NCI-H2196 (cell line): ENCODE results near the gene PTGIR.
A peak's percentile ranks its signal among the peaks of the same experiment; 100 is the strongest.

Experiments
- DNase-seq: peaks from one replicate; lab custom pipeline; 2025; ENCODE audit not compliant: unreplicated experiment; lab: John Stamatoyannopoulos, UW

PTGIR gene

GRCh38 chr19:46624958-46625661 lies at the start of gene PTGIR:
PTGIR (minus strand) TSS chr19:46625089; CDS start chr19:46624225, 864 bp downstream.
- DNase-seq: no peak

DNA sequence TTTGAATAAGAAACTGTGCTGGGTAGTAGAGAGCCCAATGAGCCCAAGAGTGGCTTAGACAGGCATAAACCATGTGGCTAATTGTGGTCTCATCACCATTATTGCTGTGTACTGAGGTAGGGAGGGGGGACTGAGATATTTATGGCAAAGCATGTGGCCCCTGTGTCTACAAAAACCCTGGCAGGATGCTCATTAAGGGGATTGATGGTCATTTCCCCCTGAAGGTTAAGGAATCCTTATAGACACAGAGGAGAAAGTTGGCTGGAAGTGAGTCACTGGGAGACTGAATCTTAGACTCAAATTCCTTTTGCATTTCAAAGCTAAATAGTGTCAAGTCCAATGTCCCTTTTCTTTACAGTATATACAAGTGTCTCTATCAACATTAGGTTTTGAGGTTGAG lies 45.9 kb upstream of the PTGIR start:
- DNase-seq: no peak

DNA sequence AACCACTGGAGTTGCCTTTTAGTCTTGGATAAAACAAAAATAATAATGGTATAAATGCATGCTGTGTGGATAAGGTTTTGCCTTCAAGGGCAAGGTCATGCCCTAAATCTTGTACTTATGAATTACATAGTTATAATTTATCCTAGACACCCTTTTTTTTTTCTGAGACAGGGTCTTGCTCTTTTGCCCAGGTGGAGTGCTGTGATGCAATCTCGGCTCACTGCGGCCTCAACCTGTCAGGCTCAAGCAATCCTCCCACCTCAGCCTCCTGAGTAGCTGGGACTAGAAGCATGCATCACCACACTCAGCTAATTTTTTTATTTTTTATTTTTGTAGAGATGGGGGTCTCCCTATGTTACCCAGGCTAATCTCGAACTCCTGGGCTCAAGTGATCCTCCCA lies 43.8 kb upstream of the PTGIR start:
- no peak for DNase-seq

DNA sequence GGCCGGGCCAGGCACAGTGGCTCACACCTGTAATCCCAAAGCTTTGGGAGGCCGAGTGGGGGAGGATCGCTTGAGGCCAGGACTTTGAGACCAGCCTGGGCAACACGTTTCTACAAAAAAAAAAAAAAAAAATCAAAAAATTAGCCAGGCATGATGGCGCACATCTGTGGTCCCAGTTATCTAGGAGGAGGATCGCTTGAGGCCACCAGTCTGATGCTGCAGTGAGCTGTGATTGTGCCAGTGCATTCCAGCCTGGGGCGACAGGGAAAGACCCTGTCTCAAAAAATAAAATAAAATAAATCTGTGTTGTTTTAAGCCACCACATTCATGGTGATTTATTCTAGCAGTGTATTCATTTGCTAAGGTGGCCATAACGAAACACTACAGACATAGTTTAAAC lies 40.2 kb upstream of the PTGIR start:
- no peak for DNase-seq

DNA sequence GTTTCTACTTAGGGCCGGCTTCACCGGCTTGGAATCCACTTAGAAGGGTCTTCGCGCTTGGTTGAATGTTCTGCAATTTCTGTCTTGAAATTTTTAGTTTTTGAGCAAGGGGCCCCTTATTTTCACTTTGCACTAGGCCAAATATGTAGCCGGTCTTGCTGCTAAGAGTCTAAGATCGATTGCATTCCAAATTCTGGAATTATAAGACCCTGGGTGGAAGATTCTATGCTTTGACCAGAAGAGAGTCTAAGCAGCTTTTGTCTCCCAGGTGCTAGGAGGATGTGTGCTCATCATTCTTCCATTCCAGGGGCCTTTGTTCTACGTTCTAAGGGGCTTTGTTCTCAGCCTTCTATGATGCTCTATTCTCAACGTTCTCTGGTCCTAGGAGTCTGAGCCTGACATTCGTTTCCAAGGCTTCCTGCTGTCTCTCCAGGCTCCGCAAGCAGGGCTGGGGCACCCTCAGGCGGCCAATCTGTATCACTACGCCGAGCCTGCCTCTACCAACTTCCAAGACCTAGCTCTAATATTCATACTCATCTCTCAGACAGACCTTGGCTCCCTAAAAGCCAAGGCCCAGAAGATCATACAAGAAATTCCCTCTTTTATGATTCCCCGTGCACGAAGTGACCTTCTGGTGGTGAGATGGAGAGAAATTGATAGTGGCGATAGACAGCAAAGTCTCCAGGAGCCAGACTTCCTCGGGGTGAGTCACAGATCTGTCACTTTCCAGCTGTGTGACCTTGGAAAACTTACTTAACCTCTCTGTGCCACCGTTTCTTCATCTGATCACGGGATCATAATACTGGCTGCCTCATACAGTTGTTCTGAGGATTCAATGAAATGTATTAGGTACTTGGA lies 37.1 kb upstream of the PTGIR start:
- DNase-seq: peak; percentile 83

GRCh38 chr19:46661020-46661731 lies 36.3 kb upstream of the PTGIR start, which contains the start of gene DACT3:
DACT3 (minus strand) TSS chr19:46661182; CDS start chr19:46661064, 118 bp downstream.
- DNase-seq: peak; percentile 99

DNA sequence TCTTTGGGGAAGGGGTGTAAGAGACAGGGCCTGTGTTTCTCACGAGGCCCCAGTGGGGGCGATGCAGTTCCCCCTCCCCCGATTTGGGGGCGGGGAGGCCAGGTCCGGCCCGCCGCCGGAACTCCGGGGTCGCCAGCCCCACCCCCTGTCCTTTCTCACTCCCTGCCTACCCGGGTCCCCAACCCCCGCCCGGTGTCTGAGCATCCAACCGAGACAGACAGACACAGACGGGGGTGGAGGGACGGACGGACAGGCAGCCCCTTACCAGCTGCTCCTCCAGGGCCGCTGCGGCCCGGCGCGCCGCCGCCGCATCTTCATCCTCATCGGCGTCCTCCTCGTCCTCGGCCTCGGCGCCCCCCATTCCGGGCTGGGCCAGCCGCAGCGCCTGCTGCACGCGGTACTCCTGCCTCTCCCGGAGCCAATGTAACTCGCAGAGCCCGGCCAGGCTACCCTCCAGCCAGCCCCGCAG lies 35.7 kb upstream of the PTGIR start:
- no peak for DNase-seq

DNA sequence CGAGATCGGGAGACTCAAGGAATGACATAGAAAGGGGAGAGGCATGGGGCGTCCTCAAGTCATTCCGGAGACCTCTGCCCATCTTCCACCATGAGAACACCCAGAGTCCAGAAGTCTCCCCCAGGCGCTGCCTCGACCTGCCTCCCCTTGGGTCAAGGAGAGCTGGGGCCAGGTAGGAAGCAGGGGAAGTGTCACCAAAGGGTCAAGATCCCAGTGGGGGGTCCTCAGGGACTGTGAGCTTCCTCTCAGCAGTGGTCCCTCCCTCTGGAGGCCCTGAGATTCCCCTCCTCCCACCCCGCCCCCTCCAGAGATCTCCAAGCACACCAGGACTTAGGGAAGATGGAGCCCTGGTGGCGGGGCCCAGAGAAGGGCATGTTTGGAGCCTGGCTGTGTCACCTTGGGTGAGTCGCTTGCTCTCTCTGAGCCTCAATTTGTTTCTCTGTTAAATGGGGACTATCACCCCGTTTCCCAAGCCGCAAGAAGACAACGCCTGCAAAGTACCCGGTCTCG lies 35.2 kb upstream of the PTGIR start:
- DNase-seq: no peak

DNA sequence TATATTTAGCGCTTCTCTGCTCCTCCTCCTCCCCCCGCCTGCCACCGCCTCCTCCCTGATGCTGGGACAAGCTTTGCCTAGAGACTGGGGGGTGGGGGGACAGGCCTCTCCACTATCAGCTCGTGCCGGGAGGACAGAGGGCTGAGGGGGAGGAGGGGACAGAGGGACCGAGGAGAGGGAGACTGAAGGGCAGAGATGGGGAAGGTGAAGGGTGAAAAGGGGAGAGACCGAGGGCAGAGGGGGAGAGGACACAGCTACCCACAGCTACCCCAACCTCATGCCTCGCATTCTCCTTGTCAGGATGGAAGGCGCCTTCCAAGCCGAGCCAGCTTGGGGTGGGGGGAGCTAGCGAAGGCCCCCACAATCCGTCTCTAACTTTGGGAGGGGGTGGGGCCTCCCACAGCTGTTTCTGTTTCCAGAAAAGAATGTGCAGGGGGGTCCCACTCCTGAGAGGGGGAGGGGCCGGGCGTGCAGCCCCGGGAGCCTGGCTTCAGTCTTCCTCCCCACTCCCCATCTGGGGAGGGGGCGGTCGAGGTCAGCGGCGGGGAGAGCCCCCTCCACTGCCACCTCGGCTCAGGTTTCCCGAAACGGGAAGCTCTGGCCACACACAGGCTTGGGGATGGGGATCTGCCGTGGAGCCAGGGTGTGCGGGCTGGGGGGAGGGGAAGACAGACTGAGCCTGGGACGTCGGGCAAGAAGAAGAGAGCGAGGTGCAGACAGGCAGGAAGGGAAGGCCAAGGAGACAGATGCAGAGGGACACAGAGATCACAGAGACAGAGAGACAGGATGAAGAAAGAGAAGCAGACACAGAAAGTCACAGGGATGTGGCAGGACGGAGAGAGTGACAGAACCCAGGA lies 34.5 kb upstream of the PTGIR start:
- no peak for DNase-seq

DNA sequence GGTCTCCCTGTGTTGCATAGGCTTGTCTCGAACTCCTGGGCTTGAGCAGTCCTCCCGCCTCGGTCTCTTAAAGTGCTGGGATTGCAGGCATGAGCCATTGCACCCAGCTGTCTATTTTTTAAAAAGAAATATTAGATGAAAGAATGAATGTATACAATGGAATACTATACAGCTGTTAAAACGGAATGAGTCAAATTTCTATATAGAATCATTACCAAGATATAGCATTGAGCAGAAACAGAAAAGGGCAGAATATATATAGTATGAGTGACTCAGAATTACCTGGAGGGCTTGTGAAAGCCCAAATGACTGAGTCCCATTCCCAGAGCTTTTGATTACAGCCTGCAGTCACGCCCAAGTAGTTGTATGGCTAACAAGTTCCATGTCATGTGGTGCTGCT lies 31.7 kb upstream of the PTGIR start:
- no peak for DNase-seq

GRCh38 chr19:46654621-46655152 lies 29.8 kb upstream of the PTGIR start:
- no peak for DNase-seq

DNA sequence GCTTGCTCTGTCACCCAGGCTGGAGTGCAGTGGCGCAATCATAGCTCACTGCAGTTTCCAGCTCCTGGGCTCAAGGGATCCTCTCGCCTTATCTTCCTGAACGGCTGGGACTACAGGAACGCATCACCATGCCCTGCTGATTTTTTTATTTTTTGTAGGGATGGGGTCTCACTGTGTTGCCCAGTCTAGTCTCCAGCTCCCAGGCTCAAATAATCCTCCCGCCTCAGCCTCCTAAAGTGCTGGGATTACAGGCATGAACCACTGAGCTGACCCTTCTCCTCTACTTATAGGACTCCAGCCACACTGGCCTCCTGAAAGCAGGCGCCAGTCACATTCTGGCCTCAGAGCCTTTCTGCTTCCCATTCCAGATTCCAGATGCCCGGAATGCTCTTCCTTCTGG lies 25.6 kb upstream of the PTGIR start:
- no peak for DNase-seq

DNA sequence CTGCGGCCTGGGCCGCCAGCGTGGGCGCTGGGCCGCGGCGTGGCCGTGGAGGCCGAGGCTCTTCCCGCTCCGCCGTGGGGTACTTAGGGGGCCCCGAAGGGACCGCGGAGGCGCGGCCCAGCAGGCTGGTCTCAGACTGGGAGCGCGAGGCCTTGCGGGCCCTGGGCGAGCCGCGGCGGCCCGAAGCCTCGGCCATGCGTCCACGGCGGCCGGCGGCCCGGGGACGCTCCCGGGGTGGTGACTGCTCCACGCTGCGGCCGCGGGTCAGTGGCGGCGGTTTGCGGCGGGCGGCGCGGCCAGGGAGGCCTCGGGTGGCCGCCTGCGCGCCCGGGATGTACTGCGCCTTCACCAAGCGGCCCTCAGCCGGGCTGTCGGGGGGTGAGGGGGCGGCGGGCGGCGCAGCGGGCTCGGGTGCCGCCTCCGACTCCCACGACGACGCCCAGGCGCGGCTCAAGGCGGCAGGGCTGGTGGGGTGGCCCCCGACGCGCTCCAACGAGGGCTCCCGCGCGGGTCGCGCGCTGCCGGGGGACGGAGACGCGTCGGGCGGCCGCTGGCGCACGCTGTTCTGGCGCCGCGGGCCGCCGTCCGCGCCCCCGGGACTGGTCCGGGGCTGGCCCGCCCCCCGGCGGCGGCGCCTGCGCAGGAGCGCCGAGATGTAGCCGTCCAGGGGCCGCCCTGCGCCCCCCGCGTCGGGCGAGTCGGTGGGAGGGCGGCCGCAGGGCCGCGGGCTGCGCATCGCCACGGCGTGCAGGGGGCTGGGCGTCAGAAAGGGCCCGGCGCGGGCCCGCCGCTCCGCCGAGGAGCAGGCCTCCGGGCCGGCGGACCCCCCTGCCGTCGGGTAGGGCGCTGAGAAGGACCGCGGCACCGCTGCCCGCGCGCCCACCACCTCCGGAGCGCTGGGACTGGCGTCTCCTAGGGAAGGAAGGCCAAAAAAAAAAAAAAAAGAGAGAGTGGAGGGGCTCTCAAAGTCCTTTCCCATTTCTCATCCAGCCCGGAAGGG lies 24.4 kb upstream of the PTGIR start:
- DNase-seq: no peak

- DNase-seq: no peak
These were observed 23.4 kb upstream of the PTGIR start for GRCh38 chr19:46648060-46648960.

DNA sequence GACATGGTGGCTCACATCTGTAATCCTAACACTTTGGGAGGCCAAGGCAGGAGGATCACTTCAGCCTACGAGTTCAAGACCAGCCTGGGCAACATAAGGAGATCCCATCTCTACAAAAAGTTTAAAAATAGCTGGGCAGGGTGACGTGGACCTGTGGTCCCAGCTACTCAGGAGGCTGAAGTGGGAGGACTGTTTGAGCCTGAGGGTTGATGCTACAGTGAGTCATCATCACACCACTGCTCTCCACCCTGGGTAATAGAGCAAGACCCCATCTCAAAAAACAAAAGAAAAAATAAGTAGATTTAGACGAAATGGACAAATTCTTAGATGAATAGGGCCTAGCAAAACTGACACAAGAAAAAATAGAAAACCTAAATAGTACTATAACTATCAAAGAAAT lies 21.5 kb upstream of the PTGIR start:
- DNase-seq: no peak

DNA sequence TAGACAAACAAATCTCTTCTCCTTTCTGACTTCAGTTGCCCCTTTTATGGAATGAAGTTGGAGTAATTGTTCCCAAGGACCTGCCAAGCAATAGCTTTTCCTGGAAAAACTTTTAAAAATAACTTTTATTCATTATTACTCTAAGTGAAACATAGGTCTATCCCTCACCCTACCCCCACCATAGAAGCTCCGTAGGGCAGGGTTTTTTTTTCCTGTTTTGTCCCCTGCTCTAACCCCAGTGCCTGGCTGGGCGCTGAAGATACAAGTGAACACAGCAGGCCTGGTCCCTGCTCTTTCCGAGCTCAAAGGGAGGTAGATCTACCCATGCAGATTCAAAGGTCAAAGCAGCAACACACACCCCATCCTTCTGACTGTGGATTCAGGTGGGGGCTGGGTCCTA lies 19.8 kb upstream of the PTGIR start:
- DNase-seq: no peak

DNA sequence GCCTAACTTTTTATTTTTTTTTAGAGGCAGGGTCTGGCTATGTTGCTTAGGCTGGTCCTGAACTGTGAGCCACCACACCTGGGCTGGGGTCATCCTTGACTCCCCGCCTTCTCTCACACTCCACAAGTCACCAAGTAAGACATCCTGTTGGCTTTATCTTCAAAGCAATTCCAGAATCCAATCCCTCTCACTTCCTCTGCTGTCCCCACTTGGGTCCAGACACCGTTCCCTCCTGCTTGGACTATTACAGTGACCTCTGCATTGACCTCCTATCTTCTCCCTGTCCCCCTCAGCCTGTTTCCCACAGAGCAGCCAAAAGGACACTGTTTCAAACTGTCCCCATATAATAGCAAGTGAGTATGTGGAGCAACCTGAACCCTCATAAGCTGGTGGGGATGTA lies 15.8 kb upstream of the PTGIR start:
- no peak for DNase-seq
